BE2C (cell line): ENCODE data around the gene RMI1.
A peak's percentile ranks its signal among the peaks of the same experiment; 100 is the strongest.

ENCODE experiments used
- DNase-seq: peaks from one replicate; pipeline ENCODE4 v3.0.0-alpha.2; 2020
- H3K27me3 ChIP-seq: fragments of 250-450 bp; sonication (Bioruptor Pico); 2 replicates; pipeline ENCODE4 v1.5.1; 2020; ENCODE audit warnings: mild to moderate bottlenecking
- H3K36me3 ChIP-seq: fragments of 250-450 bp; sonication (Bioruptor Pico); 2 replicates; pipeline ENCODE4 v1.5.1; 2020; ENCODE audit warnings: mild to moderate bottlenecking
- H3K4me1 ChIP-seq: fragments of 250-450 bp; sonication (Bioruptor Pico); 2 replicates; pipeline ENCODE4 v1.5.1; 2020
- H3K4me3 ChIP-seq: 2 replicates; pipeline ENCODE4 v1.5.1; 2011; ENCODE audit warnings: low read depth, low read length
- H3K9me3 ChIP-seq: fragments of 250-450 bp; sonication (Bioruptor Pico); 2 replicates; pipeline ENCODE4 v1.5.1; 2020
- CTCF ChIP-seq: IDR thresholded peaks from 2 replicates; pipeline ENCODE4 v1.5.1; 2012; ENCODE audit warnings: mild to moderate bottlenecking, low read depth, low read length

The RMI1 gene

GRCh38 chr9:83975300-83975699, 5.3 kb upstream of the RMI1 start:
- Histone ChIP-seq H3K4me3 (no peak overlapping the region), H3K9me3 (no peaks in the 10 kb centered on the region), H3K27me3 (no peaks in the 10 kb centered on the region), H3K4me1 (peaks cover 3% of the 10 kb centered on the region; the same call in 1 of the 2 replicates), H3K36me3 (peaks cover 95% of the 10 kb centered on the region)
- DNase-seq: no peak
- TF ChIP-seq CTCF: no peak

DNA sequence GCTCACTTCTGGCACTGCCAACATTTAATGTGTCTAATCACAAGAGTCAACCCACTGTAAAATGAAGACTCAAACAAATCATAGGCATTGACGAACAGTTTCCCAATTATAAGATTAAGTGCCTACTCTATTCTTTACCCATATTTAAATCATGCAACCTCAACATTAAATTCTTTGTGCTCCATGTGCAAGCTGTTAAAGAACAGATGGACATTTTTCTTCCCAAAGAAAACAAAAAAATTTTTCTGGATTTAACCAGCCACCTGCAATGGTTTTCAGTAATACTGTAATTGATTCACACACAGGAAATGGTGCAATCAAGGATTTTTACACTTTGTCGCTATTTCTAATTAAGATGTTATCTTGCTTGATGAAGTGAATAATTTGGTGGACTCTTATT, 4.2 kb upstream of the RMI1 start:
- Histone ChIP-seq H3K36me3 (peaks cover 84% of the 10 kb centered on the region), H3K4me3 (no peak overlapping the region), H3K4me1 (peaks cover 3% of the 10 kb centered on the region; the same call in 1 of the 2 replicates), H3K27me3 (no peaks in the 10 kb centered on the region), H3K9me3 (no peaks in the 10 kb centered on the region)
- DNase-seq: no peak
- TF ChIP-seq CTCF: no peak

- TF ChIP-seq CTCF: no peak
- no peak for DNase-seq
- H3K4me1 ChIP-seq: peaks cover 3% of the 10 kb centered on the region; the same call in 1 of the 2 replicates
- no peaks in the 10 kb centered on the region for H3K27me3 ChIP-seq
- peaks cover 76% of the 10 kb centered on the region for H3K36me3 ChIP-seq
- peak overlapping the region; percentile 98 for H3K4me3 ChIP-seq
- H3K9me3 ChIP-seq: no peaks in the 10 kb centered on the region
Measured at GRCh38 chr9:83977196-83977595, 3.4 kb upstream of the RMI1 start.

GRCh38 chr9:83978992-83979811, 1.4 kb upstream of the RMI1 start:
- Histone ChIP-seq H3K36me3 (peaks cover 56% of the 10 kb centered on the region), H3K4me3 (peak overlapping the region; percentile 98), H3K4me1 (peaks cover 3% of the 10 kb centered on the region; the same call in 1 of the 2 replicates), H3K9me3 (no peaks in the 10 kb centered on the region), H3K27me3 (no peaks in the 10 kb centered on the region)
- no peak for TF ChIP-seq CTCF
- DNase-seq: peak; percentile 94

DNA sequence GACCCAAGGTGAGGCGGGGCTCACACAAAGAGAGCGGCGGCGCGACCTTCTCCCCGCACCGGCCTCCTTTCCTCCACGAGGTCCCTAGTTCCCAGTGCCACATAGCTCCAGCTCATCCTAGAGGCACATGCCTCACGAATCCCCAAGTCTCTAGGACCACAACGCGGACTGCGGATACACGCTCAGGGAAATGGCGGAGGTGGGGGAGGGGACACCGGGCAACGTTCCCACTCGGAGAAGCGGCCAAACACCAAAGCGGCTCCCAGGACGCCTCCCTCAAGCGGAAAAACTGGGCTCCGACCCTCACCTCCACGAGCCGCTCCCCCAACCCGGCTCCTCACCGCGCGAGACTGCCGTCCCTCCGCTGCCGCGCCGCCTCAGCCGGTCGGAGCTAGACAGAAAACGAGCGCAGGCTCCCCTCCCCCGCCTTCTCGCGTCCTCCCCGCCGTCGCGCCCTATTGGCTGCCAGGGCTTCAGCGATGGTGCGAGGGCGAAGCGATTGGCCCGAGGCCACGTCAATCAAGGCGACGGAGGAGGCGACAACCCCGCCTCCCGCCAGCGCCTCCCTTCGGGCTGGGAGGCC, 702 bp upstream of the RMI1 start, which contains the start of gene HNRNPK:
TSS of gene HNRNPK (minus strand) at position 404 of the 583 bp plus-strand sequence. CDS start 1,963 bp downstream, outside the sequence.
- H3K4me1 ChIP-seq: peaks cover 3% of the 10 kb centered on the region; the same call in 1 of the 2 replicates
- no peaks in the 10 kb centered on the region for H3K27me3 ChIP-seq
- peak within 1 kb of the TSS; percentile 98 for H3K4me3 ChIP-seq
- H3K9me3 ChIP-seq: no peaks in the 10 kb centered on the region
- TF ChIP-seq CTCF: no peak
- DNase-seq: peak; percentile 99
- H3K36me3 ChIP-seq: peaks cover 49% of the 10 kb centered on the region
